OCI-LY3 (cell line): ENCODE results near the gene CCDC85A.

Experiments
- H2AFZ ChIP-seq: fragments of 200-600, 300-600 bp; shearing (Covaris generic); 2 replicates; pipeline ENCODE4 v1.6.0; 2014; ENCODE audit warnings: antibody characterized with exemption, low read depth, low read length
- H3K27ac ChIP-seq: fragments of 200-600, 300-600 bp; sonication (generic); 2 replicates; pipeline ENCODE4 v1.5.1; 2014; ENCODE audit warnings: mild to moderate bottlenecking, low read length, moderate library complexity, mixed read lengths
- H3K27me3 ChIP-seq: fragments of 200-600, 300-600 bp; sonication (generic); 2 replicates; pipeline ENCODE4 v1.6.1; 2014; ENCODE audit warnings: low read depth, low read length, mixed read lengths
- H3K36me3 ChIP-seq: fragments of 200-600, 300-600 bp; sonication (generic); replicated peaks from 2 replicates; pipeline ENCODE3; 2014; ENCODE audit warnings: low read depth, low read length, mixed read lengths
- H3K4me1 ChIP-seq: fragments of 300-600, 200-600 bp; sonication (generic); 2 replicates; pipeline ENCODE4 v1.6.1; 2014; ENCODE audit warnings: low read length, mixed read lengths
- H3K4me2 ChIP-seq: fragments of 200-600, 300-600 bp; sonication (generic); 2 replicates; pipeline ENCODE4 v1.6.1; 2014; ENCODE audit warnings: low read length, mixed read lengths
- H3K4me3 ChIP-seq: fragments of 300-600, 200-600 bp; sonication (generic); 2 replicates; pipeline ENCODE4 v1.5.1; 2014; ENCODE audit warnings: antibody characterized with exemption, mild to moderate bottlenecking, low read length, moderate library complexity
- H3K79me2 ChIP-seq: fragments of 300-600, 200-600 bp; shearing (Covaris generic); 2 replicates; pipeline ENCODE4 v1.6.1; 2014; ENCODE audit warnings: mild to moderate bottlenecking, low read length, mixed read lengths
- H3K9ac ChIP-seq: fragments of 300-600, 200-600 bp; shearing (Covaris generic); 2 replicates; pipeline ENCODE4 v1.6.0; 2014; ENCODE audit warnings: mild to moderate bottlenecking, low read length, moderate library complexity
- H3K9me3 ChIP-seq: fragments of 200-600, 300-600 bp; shearing (Covaris generic); 2 replicates; pipeline ENCODE4 v1.6.1; 2014; ENCODE audit warnings: low read length, mixed read lengths; ENCODE audit not compliant: insufficient read depth
- H4K20me1 ChIP-seq: fragments of 200-600, 300-600 bp; sonication (generic); 2 replicates; pipeline ENCODE4 v1.6.1; 2016; ENCODE audit warnings: low read length, mixed read lengths; ENCODE audit not compliant: insufficient read depth
- EZH2phosphoT487 ChIP-seq: fragments of 200-600 bp; shearing (Covaris generic); IDR thresholded peaks from 2 replicates; pipeline ENCODE4 v1.6.1; 2018; ENCODE audit warnings: antibody characterized with exemption, mixed run types, low read depth
- TF ChIP-seq, protein P1 (sequence below): fragments of 200-600, 300-600 bp; sonication (generic); IDR thresholded peaks from 2 replicates; pipeline ENCODE4 v1.5.1; 2014; ENCODE audit warnings: antibody characterized with exemption, low read length, low read depth

The CCDC85A gene

DNA sequence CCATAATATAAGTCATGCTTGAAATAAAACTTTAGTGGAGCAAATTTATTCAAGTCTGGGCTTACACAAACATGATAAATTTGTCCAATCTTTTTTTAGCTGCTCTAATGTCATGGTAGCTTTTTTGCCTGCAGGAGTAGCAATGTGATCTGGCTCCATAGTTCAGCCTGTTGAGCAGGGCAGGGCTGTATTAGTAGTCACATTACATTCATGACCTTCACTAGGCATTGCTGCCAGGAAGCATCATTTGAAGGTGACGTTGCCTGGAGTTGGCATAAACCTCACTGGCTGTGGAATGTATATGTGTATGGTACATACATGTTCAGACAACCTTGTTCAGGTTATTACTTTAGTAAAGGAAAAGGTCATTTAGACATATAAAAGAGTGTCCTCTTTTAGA lies 76.6 kb downstream of the CCDC85A start:
- Histone ChIP-seq H2AFZ (no peak overlapping the region), H3K36me3 (no peaks in the 10 kb centered on the region), H3K27me3 (no peaks in the 10 kb centered on the region), H3K27ac (no peak overlapping the region), H3K4me2 (no peak overlapping the region), H3K79me2 (no peaks in the 10 kb centered on the region), H3K9me3 (no peaks in the 10 kb centered on the region), H3K4me3 (no peak overlapping the region), H3K4me1 (no peaks in the 10 kb centered on the region), H4K20me1 (no peaks in the 10 kb centered on the region), H3K9ac (no peak overlapping the region)
- TF ChIP-seq, protein P1, sequence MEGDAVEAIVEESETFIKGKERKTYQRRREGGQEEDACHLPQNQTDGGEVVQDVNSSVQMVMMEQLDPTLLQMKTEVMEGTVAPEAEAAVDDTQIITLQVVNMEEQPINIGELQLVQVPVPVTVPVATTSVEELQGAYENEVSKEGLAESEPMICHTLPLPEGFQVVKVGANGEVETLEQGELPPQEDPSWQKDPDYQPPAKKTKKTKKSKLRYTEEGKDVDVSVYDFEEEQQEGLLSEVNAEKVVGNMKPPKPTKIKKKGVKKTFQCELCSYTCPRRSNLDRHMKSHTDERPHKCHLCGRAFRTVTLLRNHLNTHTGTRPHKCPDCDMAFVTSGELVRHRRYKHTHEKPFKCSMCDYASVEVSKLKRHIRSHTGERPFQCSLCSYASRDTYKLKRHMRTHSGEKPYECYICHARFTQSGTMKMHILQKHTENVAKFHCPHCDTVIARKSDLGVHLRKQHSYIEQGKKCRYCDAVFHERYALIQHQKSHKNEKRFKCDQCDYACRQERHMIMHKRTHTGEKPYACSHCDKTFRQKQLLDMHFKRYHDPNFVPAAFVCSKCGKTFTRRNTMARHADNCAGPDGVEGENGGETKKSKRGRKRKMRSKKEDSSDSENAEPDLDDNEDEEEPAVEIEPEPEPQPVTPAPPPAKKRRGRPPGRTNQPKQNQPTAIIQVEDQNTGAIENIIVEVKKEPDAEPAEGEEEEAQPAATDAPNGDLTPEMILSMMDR: no peak
- no peak for TF ChIP-seq EZH2phosphoT487

- Histone ChIP-seq H3K9me3 (no peaks in the 10 kb centered on the region), H4K20me1 (no peaks in the 10 kb centered on the region), H3K4me1 (no peaks in the 10 kb centered on the region), H3K4me3 (no peak overlapping the region), H3K9ac (no peak overlapping the region), H3K36me3 (no peaks in the 10 kb centered on the region), H3K27me3 (no peaks in the 10 kb centered on the region), H3K4me2 (no peak overlapping the region), H3K79me2 (no peaks in the 10 kb centered on the region), H2AFZ (no peak overlapping the region), H3K27ac (no peak overlapping the region)
- TF ChIP-seq, protein P1: no peak
- no peak for TF ChIP-seq EZH2phosphoT487
These were observed 78.5 kb downstream of the CCDC85A start for GRCh38 chr2:56262241-56262640.

DNA sequence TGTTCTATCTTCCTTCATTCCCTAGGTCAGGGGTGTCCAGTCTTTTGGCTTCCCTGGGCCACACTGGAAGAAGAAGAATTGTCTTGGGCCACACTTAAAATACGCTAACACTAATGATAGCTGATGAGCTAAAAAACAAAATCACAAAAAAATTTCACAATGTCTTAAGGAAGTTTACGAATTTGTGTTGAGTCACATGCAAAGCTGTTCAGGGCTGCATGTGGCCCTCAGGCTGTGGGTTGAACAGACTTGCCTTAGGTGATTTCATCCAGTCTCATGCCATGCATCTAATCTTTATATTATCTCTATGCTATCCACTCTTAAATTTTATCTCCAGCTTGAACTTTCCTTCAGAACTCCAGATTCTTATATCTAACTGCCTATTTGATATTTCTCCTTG lies 80.1 kb downstream of the CCDC85A start:
- Histone ChIP-seq H3K9me3 (no peaks in the 10 kb centered on the region), H3K9ac (no peak overlapping the region), H3K4me2 (no peak overlapping the region), H3K36me3 (no peaks in the 10 kb centered on the region), H4K20me1 (no peaks in the 10 kb centered on the region), H3K4me1 (no peaks in the 10 kb centered on the region), H3K79me2 (no peaks in the 10 kb centered on the region), H2AFZ (no peak overlapping the region), H3K27me3 (no peaks in the 10 kb centered on the region), H3K27ac (no peak overlapping the region), H3K4me3 (no peak overlapping the region)
- TF ChIP-seq, protein P1: no peak
- TF ChIP-seq EZH2phosphoT487: no peak

DNA sequence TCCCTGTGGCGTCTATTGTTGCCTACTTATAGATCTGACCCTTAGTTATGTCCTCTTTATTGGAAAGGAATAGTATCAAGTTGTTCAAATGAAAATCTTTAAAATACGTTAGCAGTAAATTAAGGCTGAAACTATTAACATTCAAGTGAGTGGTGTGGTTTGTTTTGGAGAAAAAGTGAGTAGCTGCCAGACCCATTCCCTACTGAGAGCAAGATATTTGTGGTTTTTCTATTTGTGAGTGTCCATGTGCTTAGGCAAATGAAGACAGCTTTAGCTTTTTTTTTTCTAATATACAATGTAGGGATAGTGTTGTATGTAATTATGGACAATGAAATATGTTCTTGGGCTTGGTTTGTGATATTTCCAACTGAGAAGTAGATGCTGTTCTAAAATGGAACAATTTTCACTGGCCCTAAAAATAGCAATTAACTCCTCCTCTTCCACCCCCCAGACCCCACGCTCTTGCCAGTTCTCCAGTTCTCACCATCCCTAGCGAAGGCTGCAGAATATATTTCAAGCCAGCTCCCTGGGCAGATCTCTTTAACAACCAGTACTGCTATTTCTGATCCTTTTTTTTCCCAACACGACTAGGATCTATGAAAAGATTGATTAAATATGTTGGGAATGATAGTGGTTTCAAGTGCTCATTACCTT lies 83.1 kb downstream of the CCDC85A start:
- no peak overlapping the region for H3K27ac ChIP-seq
- H3K9me3 ChIP-seq: no peaks in the 10 kb centered on the region
- no peak overlapping the region for H2AFZ ChIP-seq
- H3K4me3 ChIP-seq: no peak overlapping the region
- no peak overlapping the region for H3K9ac ChIP-seq
- H4K20me1 ChIP-seq: no peaks in the 10 kb centered on the region
- TF ChIP-seq, protein P1: no peak
- no peak for TF ChIP-seq EZH2phosphoT487
- no peaks in the 10 kb centered on the region for H3K4me1 ChIP-seq
- no peaks in the 10 kb centered on the region for H3K79me2 ChIP-seq
- no peak overlapping the region for H3K4me2 ChIP-seq
- no peaks in the 10 kb centered on the region for H3K27me3 ChIP-seq
- no peaks in the 10 kb centered on the region for H3K36me3 ChIP-seq
